Measurements from ENCODE around the gene INSR. TPM values are rescaled to one million over a fixed set of nuclear protein-coding genes. Genes with fewer than 3 reads are reported as not detected.

The INSR gene
- total RNA-seq, 1 experiment from 2014 or later, result 13.7 TPM

- Histone ChIP-seq H2AFZ (ENCODE audit: low read length) (no peak overlapping the region), H3K27ac (ENCODE audit: low read length) (no peak overlapping the region), H3K9me2 (replicated peaks; ENCODE audit: low read length) (no peaks in the 10 kb centered on the region), H3K9me3 (ENCODE audit: low read length) (no peaks in the 10 kb centered on the region), H3F3A (ENCODE audit: low read length, unreplicated experiment) (no peaks in the 10 kb centered on the region), H3K27me3 (ENCODE audit: low read length) (no peaks in the 10 kb centered on the region), H3K4me3 (ENCODE audit: low read length) (no peak overlapping the region), H4K20me1 (ENCODE audit: low read length) (no peaks in the 10 kb centered on the region), H3K79me2 (ENCODE audit: low read length) (no peaks in the 10 kb centered on the region), H3K4me2 (ENCODE audit: low read length) (no peak overlapping the region), H3K4me1 (ENCODE audit: insufficient read depth, low read length) (no peaks in the 10 kb centered on the region), H3K9ac (ENCODE audit: low read length) (no peak overlapping the region), H3K36me3 (ENCODE audit: low read depth, low read length) (peaks cover 24% of the 10 kb centered on the region)
- intact Hi-C loops (cut with micrococcal nuclease), result no loop called here
- no TSS peak for BruUV-seq (replicated peaks)
- TF ChIP-seq CTCF (conservative IDR thresholded peaks at IDR 0.05; ENCODE audit: low read depth, low read length), result no peak
- TF ChIP-seq EZH2 (IDR thresholded peaks at IDR 0.05; ENCODE audit: low read length, unreplicated experiment), result no peak
- no peak for TF ChIP-seq EZH2phosphoT487 (IDR thresholded peaks at IDR 0.05; ENCODE audit: borderline replicate concordance, low read length)
- ChIA-PET POLR2A (ENCODE audit: unreplicated experiment) (no interaction called here), CTCF (no interaction called here)
- no peak for DNase-seq
- ATAC-seq, result no peak
Measured at GRCh38 chr19:7125221-7125620, 169.0 kb downstream of the INSR start.

GRCh38 chr19:7124782-7125181, 169.4 kb downstream of the INSR start:
- Histone ChIP-seq H3K4me1 (ENCODE audit: insufficient read depth, low read length) (no peaks in the 10 kb centered on the region), H3K27me3 (ENCODE audit: low read length) (no peaks in the 10 kb centered on the region), H3F3A (ENCODE audit: low read length, unreplicated experiment) (no peaks in the 10 kb centered on the region), H3K9me3 (ENCODE audit: low read length) (no peaks in the 10 kb centered on the region), H4K20me1 (ENCODE audit: low read length) (no peaks in the 10 kb centered on the region), H2AFZ (ENCODE audit: low read length) (no peak overlapping the region), H3K9me2 (replicated peaks; ENCODE audit: low read length) (no peaks in the 10 kb centered on the region), H3K4me2 (ENCODE audit: low read length) (no peak overlapping the region), H3K9ac (ENCODE audit: low read length) (no peak overlapping the region), H3K79me2 (ENCODE audit: low read length) (no peaks in the 10 kb centered on the region), H3K36me3 (ENCODE audit: low read depth, low read length) (peaks cover 24% of the 10 kb centered on the region), H3K4me3 (ENCODE audit: low read length) (no peak overlapping the region), H3K27ac (ENCODE audit: low read length) (no peak overlapping the region)
- POLR2A ChIA-PET (ENCODE audit: unreplicated experiment), result no interaction called here
- intact Hi-C loops (cut with micrococcal nuclease), result no loop called here
- CTCF ChIA-PET, result no interaction called here
- TF ChIP-seq EZH2phosphoT487 (IDR thresholded peaks at IDR 0.05; ENCODE audit: borderline replicate concordance, low read length) (no peak), EZH2 (IDR thresholded peaks at IDR 0.05; ENCODE audit: low read length, unreplicated experiment) (no peak), CTCF (conservative IDR thresholded peaks at IDR 0.05; ENCODE audit: low read depth, low read length) (no peak)
- no TSS peak for BruUV-seq (replicated peaks)
- ATAC-seq, result no peak
- no peak for DNase-seq

GRCh38 chr19:7122701-7123100, 171.5 kb downstream of the INSR start:
- Histone ChIP-seq H3K4me1 (ENCODE audit: insufficient read depth, low read length) (no peaks in the 10 kb centered on the region), H2AFZ (ENCODE audit: low read length) (no peak overlapping the region), H3K79me2 (ENCODE audit: low read length) (no peaks in the 10 kb centered on the region), H3K4me3 (ENCODE audit: low read length) (no peak overlapping the region), H3K27ac (ENCODE audit: low read length) (no peak overlapping the region), H3K27me3 (ENCODE audit: low read length) (no peaks in the 10 kb centered on the region), H3K9ac (ENCODE audit: low read length) (no peak overlapping the region), H3K36me3 (ENCODE audit: low read depth, low read length) (peaks cover 24% of the 10 kb centered on the region), H4K20me1 (ENCODE audit: low read length) (no peaks in the 10 kb centered on the region), H3F3A (ENCODE audit: low read length, unreplicated experiment) (no peaks in the 10 kb centered on the region), H3K9me2 (replicated peaks; ENCODE audit: low read length) (no peaks in the 10 kb centered on the region), H3K9me3 (ENCODE audit: low read length) (no peaks in the 10 kb centered on the region), H3K4me2 (ENCODE audit: low read length) (no peak overlapping the region)
- TF ChIP-seq EZH2phosphoT487 (IDR thresholded peaks at IDR 0.05; ENCODE audit: borderline replicate concordance, low read length) (no peak), CTCF (conservative IDR thresholded peaks at IDR 0.05; ENCODE audit: low read depth, low read length) (no peak), EZH2 (IDR thresholded peaks at IDR 0.05; ENCODE audit: low read length, unreplicated experiment) (no peak)
- intact Hi-C loops (cut with micrococcal nuclease), result no loop called here
- BruUV-seq (replicated peaks), result no TSS peak
- ATAC-seq, result no peak
- no peak for DNase-seq
- ChIA-PET CTCF (no interaction called here), POLR2A (ENCODE audit: unreplicated experiment) (no interaction called here)
